ENCODE measurements around the gene ATF6.

The ATF6 gene

DNA sequence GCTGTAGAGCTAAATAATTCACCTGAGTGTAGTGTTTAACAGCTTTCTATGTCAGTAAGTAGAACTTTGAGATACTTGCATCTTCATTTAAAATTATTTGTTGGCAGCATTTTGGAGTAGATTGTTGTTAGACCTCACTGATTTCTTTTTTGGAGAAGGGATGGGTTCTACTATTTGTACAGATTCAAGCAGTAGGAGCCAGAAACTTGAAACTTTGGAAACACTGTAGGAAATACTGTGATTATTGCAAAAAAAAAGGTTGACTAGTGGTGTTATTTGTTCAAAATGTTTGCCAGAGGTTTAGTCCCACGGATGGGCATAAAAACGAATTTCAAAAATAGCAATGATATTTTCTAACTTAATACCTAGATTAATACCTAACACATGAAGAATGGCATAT lies 102.7 kb downstream of the ATF6 start:
- FAIRE-seq (no peak), DNase-seq (ENCODE audit: insufficient read length, low spot score) (no peak)
- TF ChIP-seq, protein P1, sequence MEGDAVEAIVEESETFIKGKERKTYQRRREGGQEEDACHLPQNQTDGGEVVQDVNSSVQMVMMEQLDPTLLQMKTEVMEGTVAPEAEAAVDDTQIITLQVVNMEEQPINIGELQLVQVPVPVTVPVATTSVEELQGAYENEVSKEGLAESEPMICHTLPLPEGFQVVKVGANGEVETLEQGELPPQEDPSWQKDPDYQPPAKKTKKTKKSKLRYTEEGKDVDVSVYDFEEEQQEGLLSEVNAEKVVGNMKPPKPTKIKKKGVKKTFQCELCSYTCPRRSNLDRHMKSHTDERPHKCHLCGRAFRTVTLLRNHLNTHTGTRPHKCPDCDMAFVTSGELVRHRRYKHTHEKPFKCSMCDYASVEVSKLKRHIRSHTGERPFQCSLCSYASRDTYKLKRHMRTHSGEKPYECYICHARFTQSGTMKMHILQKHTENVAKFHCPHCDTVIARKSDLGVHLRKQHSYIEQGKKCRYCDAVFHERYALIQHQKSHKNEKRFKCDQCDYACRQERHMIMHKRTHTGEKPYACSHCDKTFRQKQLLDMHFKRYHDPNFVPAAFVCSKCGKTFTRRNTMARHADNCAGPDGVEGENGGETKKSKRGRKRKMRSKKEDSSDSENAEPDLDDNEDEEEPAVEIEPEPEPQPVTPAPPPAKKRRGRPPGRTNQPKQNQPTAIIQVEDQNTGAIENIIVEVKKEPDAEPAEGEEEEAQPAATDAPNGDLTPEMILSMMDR (IDR thresholded peaks at IDR 0.05; ENCODE audit: insufficient read depth, missing control alignments) = no peak

- DNase-seq (ENCODE audit: insufficient read length, low spot score) (no peak), FAIRE-seq (no peak)
Observed at GRCh38 chr1:161869291-161869690, 103.2 kb downstream of the ATF6 start.

GRCh38 chr1:161872506-161872905 lies 106.4 kb downstream of the ATF6 start:
- peak; percentile 84 for FAIRE-seq
- DNase-seq (ENCODE audit: insufficient read length, low spot score) = no peak
- TF ChIP-seq, protein P1 (IDR thresholded peaks at IDR 0.05; ENCODE audit: insufficient read depth, missing control alignments) = no peak

More at GRCh38 chr1:161869291-161869690, 103.2 kb downstream of the ATF6 start:
- TF ChIP-seq, protein P1 (IDR thresholded peaks at IDR 0.05; ENCODE audit: insufficient read depth, missing control alignments) = no peak

GRCh38 chr1:161879261-161879660 lies 113.1 kb downstream of the ATF6 start:
- TF ChIP-seq, protein P1 (IDR thresholded peaks at IDR 0.05; ENCODE audit: insufficient read depth, missing control alignments) = no peak
- DNase-seq (ENCODE audit: insufficient read length, low spot score) (no peak), FAIRE-seq (peak; percentile 86)

DNA sequence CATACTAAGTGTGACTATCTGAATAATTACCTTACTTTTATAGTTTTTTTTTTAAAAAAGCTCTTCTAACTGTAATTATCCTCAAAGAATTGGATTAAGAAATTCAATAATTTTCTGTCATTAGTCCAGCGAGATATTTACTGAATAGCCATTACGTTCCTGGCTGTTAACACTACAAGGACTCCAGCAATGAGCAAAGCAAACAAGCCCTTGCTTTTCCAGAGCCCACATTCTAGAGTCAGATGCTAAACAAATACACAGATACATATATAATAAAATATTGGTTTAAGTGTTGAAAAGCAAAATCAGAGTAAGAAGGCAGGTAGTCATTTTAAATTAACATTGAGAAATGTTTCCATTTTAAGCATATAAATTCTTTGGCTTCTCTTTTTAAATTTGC lies 118.4 kb downstream of the ATF6 start:
- no peak for DNase-seq (ENCODE audit: insufficient read length, low spot score)
- TF ChIP-seq, protein P1 (IDR thresholded peaks at IDR 0.05; ENCODE audit: insufficient read depth, missing control alignments) = no peak
- FAIRE-seq = no peak

DNA sequence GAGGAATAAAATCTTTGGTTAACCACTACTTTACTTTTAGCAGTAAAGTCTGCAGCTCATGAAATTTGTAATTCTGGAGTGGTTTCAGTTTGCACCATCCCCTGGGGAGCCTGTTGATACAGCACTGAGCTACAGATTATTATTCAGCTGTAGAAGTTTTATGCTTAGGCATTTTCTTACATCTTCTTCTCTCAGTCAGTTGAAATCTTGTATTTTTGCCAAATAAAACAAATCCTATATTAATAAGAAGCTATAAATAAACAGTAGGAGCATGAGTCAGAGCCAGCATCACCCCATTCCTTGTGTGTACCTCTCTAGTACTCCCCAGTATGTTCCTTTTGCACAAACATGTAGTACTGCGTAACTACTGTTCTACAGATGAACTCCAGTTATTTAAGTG lies 118.9 kb downstream of the ATF6 start:
- FAIRE-seq = no peak
- TF ChIP-seq, protein P1 (IDR thresholded peaks at IDR 0.05; ENCODE audit: insufficient read depth, missing control alignments) = no peak
- no peak for DNase-seq (ENCODE audit: insufficient read length, low spot score)

GRCh38 chr1:161885759-161886158 lies 119.6 kb downstream of the ATF6 start:
- TF ChIP-seq, protein P1 (IDR thresholded peaks at IDR 0.05; ENCODE audit: insufficient read depth, missing control alignments) = no peak
- no peak for DNase-seq (ENCODE audit: insufficient read length, low spot score)
- no peak for FAIRE-seq

Data from D721Med (cell line).